GM23248 (cell line): ENCODE data around the gene ATP8A2. TPM values are rescaled to one million over a fixed set of nuclear protein-coding genes. Genes with fewer than 3 reads are reported as not detected.

Source experiments
- DNase-seq: peaks from one replicate; pipeline ENCODE4 v3.0.0-alpha.2; 2015
- H2AFZ ChIP-seq: fragments of 200-600 bp; sonication (generic); 2 replicates; pipeline ENCODE4 v1.6.1; 2016; ENCODE audit warnings: antibody characterized with exemption
- H3F3A ChIP-seq: fragments of 200-600 bp; sonication (generic); 2 replicates; pipeline ENCODE4 v1.6.1; 2016; ENCODE audit warnings: mild to moderate bottlenecking, antibody characterized with exemption, mixed run types; ENCODE audit not compliant: insufficient read depth
- H3K27ac ChIP-seq: fragments of 200-600 bp; sonication (generic); 2 replicates; pipeline ENCODE4 v1.5.1; 2016; ENCODE audit warnings: mild to moderate bottlenecking
- H3K27me3 ChIP-seq: fragments of 200-600 bp; sonication (generic); replicated peaks from 2 replicates; pipeline ENCODE4 v1.6.1; 2016; ENCODE audit warnings: mild to moderate bottlenecking; ENCODE audit not compliant: insufficient read depth
- H3K36me3 ChIP-seq: fragments of 200-600 bp; sonication (generic); 2 replicates; pipeline ENCODE4 v1.6.1; 2016; ENCODE audit warnings: low read depth, mild to moderate bottlenecking
- H3K4me1 ChIP-seq: fragments of 200-600 bp; sonication (generic); 2 replicates; pipeline ENCODE4 v1.6.1; 2016; ENCODE audit warnings: mild to moderate bottlenecking; ENCODE audit not compliant: insufficient read depth
- H3K4me2 ChIP-seq: fragments of 200-600 bp; sonication (generic); one replicate; pipeline ENCODE4 v1.6.1; 2016; ENCODE audit warnings: mild to moderate bottlenecking; ENCODE audit not compliant: unreplicated experiment
- H3K4me3 ChIP-seq: fragments of 200-600 bp; sonication (generic); 2 replicates; pipeline ENCODE4 v1.5.1; 2016; ENCODE audit warnings: mild to moderate bottlenecking
- H3K79me2 ChIP-seq: fragments of 200-600 bp; sonication (generic); 2 replicates; pipeline ENCODE4 v1.6.1; 2016; ENCODE audit warnings: mild to moderate bottlenecking; ENCODE audit not compliant: insufficient read depth
- H3K9ac ChIP-seq: fragments of 200-600 bp; sonication (generic); 2 replicates; pipeline ENCODE4 v1.6.1; 2016; ENCODE audit warnings: mild to moderate bottlenecking
- H3K9me2 ChIP-seq: fragments of 200-600 bp; sonication (generic); 2 replicates; pipeline ENCODE4 v1.6.1; 2016; ENCODE audit warnings: mixed run types, mild to moderate bottlenecking, moderate library complexity; ENCODE audit not compliant: insufficient read depth
- H3K9me3 ChIP-seq: fragments of 200-600 bp; sonication (generic); one replicate; pipeline ENCODE4 v1.6.1; 2017; ENCODE audit warnings: low read depth
- H4K20me1 ChIP-seq: fragments of 200-600 bp; sonication (generic); 2 replicates; pipeline ENCODE4 v1.6.0; 2016; ENCODE audit not compliant: insufficient read depth
- EZH2 ChIP-seq: fragments of 200-600 bp; sonication (generic); IDR thresholded peaks from 2 replicates; pipeline ENCODE4 v1.6.1; 2018; ENCODE audit warnings: antibody characterized with exemption, mild to moderate bottlenecking; ENCODE audit not compliant: insufficient read depth, poor library complexity, severe bottlenecking
- EZH2phosphoT487 ChIP-seq: fragments of 200-600 bp; sonication (generic); IDR thresholded peaks from 2 replicates; pipeline ENCODE4 v1.6.1; 2018; ENCODE audit warnings: antibody characterized with exemption, moderate library complexity, mild to moderate bottlenecking, low read depth; ENCODE audit not compliant: insufficient read depth
- WGBS, 2 experiments: methylation state at CpG; one replicate each; pipeline ENCODE4 v1.1.6; 2015 to 2017; ENCODE audit warnings: low lambda C conversion rate in 2 of 2, low coverage in 1 of 2; ENCODE audit errors: missing lambda C conversion rate in 2 of 2; 5-methylcytosine and 5-hydroxymethylcytosine counted together
- in situ Hi-C: fragments of 300-500 bp; cut with MboI; formaldehyde crosslinking; loops from 2 replicates; pipeline ENCODE4 v1.15.0; 2020
- polyA plus RNA-seq: library from polyadenylated mRNA; unstranded; fragments of >200 nt; fragmentation: Nextera tagmentation; extraction: Ambion mirVana; gene quantifications from 2 replicates; pipeline ENCODE4 v1.2.1, GENCODE V29; 2016
- total RNA-seq: library from RNA; depleted of rRNA; stranded (reverse); fragments of >200 nt; shearing (Covaris generic); gene quantifications from 2 replicates; pipeline ENCODE4 v1.2.3, GENCODE V29; 2014

The ATP8A2 gene
- total and polyA plus RNA-seq, 2 experiments from 2014 or later: under 0.01 to 0.05 TPM

DNA sequence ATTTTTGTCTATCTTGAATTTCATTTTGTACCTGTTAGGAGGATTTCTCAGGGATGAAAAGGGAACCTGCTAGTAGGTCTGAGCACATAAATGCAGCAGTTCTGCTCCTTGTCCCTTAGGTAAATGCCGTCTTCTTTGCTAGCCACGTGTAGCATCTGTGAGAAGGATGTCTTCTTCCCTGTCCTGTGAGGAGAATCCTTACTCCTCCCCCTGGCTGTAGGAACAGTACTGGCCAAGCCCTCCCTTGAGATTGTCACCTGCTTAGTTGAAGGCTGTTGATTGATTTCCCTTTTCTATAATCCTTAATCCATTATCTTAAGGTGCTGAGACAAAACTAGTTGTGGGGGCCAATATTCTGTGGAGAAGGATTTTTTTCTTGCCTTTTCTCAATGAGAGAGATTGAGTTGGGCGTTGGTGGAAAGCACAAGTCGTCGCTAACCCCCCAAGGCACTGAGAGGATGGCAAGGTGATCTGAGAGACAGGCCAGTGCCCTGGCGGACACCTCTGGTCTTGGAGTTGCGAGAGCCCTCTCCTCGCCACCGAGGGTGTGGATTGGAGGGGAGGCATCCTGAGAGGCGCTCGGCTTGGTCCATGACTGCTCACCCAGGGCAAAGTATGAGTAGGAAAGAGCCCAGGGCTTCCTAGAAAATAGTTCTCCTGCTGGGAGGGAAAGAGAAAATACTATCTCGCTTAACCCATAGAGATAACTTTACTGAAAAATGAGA lies 216.7 kb downstream of the ATP8A2 start:
- Histone ChIP-seq H3K4me3 (no peak overlapping the region), H3K9ac (no peak overlapping the region), H4K20me1 (no peaks in the 10 kb centered on the region), H3K4me1 (no peaks in the 10 kb centered on the region), H3K27ac (no peak overlapping the region), H3K9me2 (no peaks in the 10 kb centered on the region), H3K27me3 (no peaks in the 10 kb centered on the region), H3F3A (no peaks in the 10 kb centered on the region), H2AFZ (no peak overlapping the region), H3K9me3 (no peaks in the 10 kb centered on the region), H3K4me2 (no peak overlapping the region), H3K79me2 (no peaks in the 10 kb centered on the region), H3K36me3 (no peaks in the 10 kb centered on the region)
- no peak for DNase-seq
- no peak for TF ChIP-seq EZH2
- TF ChIP-seq EZH2phosphoT487: no peak
- in situ Hi-C loops: loop anchor here (25.0 kb wide), 1 partner anchor 1124 kb away; no protein-coding TSS in a partner anchor
- WGBS, 2 experiments: 43 to 51% methylated on average over 12 of the region's 12 CpGs

- Histone ChIP-seq H3K36me3 (no peaks in the 10 kb centered on the region), H3K9ac (no peak overlapping the region), H3F3A (no peaks in the 10 kb centered on the region), H3K4me2 (no peak overlapping the region), H3K9me2 (no peaks in the 10 kb centered on the region), H3K27ac (no peak overlapping the region), H3K9me3 (no peaks in the 10 kb centered on the region), H4K20me1 (no peaks in the 10 kb centered on the region), H3K4me1 (no peaks in the 10 kb centered on the region), H2AFZ (no peak overlapping the region), H3K4me3 (no peak overlapping the region), H3K79me2 (no peaks in the 10 kb centered on the region), H3K27me3 (no peaks in the 10 kb centered on the region)
- 4 to 9% methylated on average over 2 of the region's 2 CpGs for WGBS, 2 experiments
- no peak for TF ChIP-seq EZH2phosphoT487
- no peak for TF ChIP-seq EZH2
- DNase-seq: no peak
- in situ Hi-C loops: loop anchor here (25.0 kb wide), 1 partner anchor 1114 kb away; no protein-coding TSS in a partner anchor
These were observed 226.6 kb downstream of the ATP8A2 start for GRCh38 chr13:25598421-25598820.

GRCh38 chr13:25602176-25602575 lies 230.4 kb downstream of the ATP8A2 start:
- DNase-seq: no peak
- Histone ChIP-seq H4K20me1 (no peaks in the 10 kb centered on the region), H3K9me3 (no peaks in the 10 kb centered on the region), H3K27ac (no peak overlapping the region), H3K9me2 (no peaks in the 10 kb centered on the region), H3F3A (no peaks in the 10 kb centered on the region), H3K9ac (no peak overlapping the region), H3K4me3 (no peak overlapping the region), H3K36me3 (no peaks in the 10 kb centered on the region), H3K79me2 (no peaks in the 10 kb centered on the region), H2AFZ (no peak overlapping the region), H3K27me3 (no peaks in the 10 kb centered on the region), H3K4me1 (no peaks in the 10 kb centered on the region), H3K4me2 (no peak overlapping the region)
- 0 to 10% methylated on average over 2 of the region's 2 CpGs for WGBS, 2 experiments
- no peak for TF ChIP-seq EZH2
- TF ChIP-seq EZH2phosphoT487: no peak
- in situ Hi-C loops: no loop called here

GRCh38 chr13:25604106-25604505 lies 232.3 kb downstream of the ATP8A2 start:
- no peaks in the 10 kb centered on the region for H3K9me3 ChIP-seq
- TF ChIP-seq EZH2phosphoT487: no peak
- TF ChIP-seq EZH2: no peak
- H3K9ac ChIP-seq: no peak overlapping the region
- H3K9me2 ChIP-seq: no peaks in the 10 kb centered on the region
- H4K20me1 ChIP-seq: no peaks in the 10 kb centered on the region
- DNase-seq: no peak
- WGBS, 2 experiments: 0 to 4% methylated on average over 1 of the region's 1 CpG
- no peaks in the 10 kb centered on the region for H3K27me3 ChIP-seq
- no peak overlapping the region for H2AFZ ChIP-seq
- no peak overlapping the region for H3K4me3 ChIP-seq
- no peaks in the 10 kb centered on the region for H3F3A ChIP-seq
- no peaks in the 10 kb centered on the region for H3K79me2 ChIP-seq
- H3K4me2 ChIP-seq: no peak overlapping the region
- no peaks in the 10 kb centered on the region for H3K4me1 ChIP-seq
- H3K36me3 ChIP-seq: no peaks in the 10 kb centered on the region
- in situ Hi-C loops: no loop called here
- no peak overlapping the region for H3K27ac ChIP-seq
